Kidney (tissue), 14 donors: ENCODE measurements around the gene PNPLA7. TPM values are rescaled to one million over a fixed set of nuclear protein-coding genes. Genes with fewer than 3 reads are reported as not detected.
A peak's percentile ranks its signal among the peaks of the same experiment; 100 is the strongest.

Experiments used
- DNase-seq, 5 donors: peaks; one replicate each; pipeline ENCODE4 v3.0.0-alpha.2; 2013 to 2020
- FAIRE-seq: peaks from 2 replicates; lab custom pipeline; 2012; peaks lifted over from hg19 to GRCh38; lab: Jason Lieb, UNC
- H3K27ac ChIP-seq, 2 donors: one replicate each; pipeline ENCODE4 v1.7.0; 2013; ENCODE audit warnings: low read depth in 2 of 2, low read length in 2 of 2, inconsistent platforms in 1 of 2
- H3K27me3 ChIP-seq: one replicate; pipeline ENCODE4 v1.7.1; 2013; ENCODE audit warnings: low read length, inconsistent platforms; ENCODE audit not compliant: control insufficient read depth, insufficient read depth
- H3K36me3 ChIP-seq, 3 donors: one replicate each; pipeline versions ENCODE4 v1.7.0 to v1.7.1; 2013; ENCODE audit warnings: low read length in 3 of 3, control low read depth in 1 of 3, inconsistent platforms in 1 of 3; ENCODE audit not compliant: insufficient read depth in 3 of 3, control insufficient read depth in 2 of 3
- H3K4me1 ChIP-seq, 3 donors: one replicate each; pipeline versions ENCODE4 v1.7.0 to v1.7.1; 2013; ENCODE audit warnings: low read length in 3 of 3, inconsistent platforms in 1 of 3, low read depth in 1 of 3; ENCODE audit not compliant: control insufficient read depth in 2 of 3, insufficient read depth in 2 of 3
- H3K4me3 ChIP-seq, 3 donors: one replicate each; pipeline versions ENCODE4 v1.7.0 to v1.8.1; 2013; ENCODE audit warnings: low read length in 3 of 3, control low read depth in 1 of 3, inconsistent platforms in 1 of 3
- H3K9ac ChIP-seq, 3 donors: one replicate each; pipeline versions ENCODE4 v1.7.0 to v1.7.1; 2013; ENCODE audit warnings: low read length in 3 of 3, control low read depth in 1 of 3, inconsistent platforms in 1 of 3
- H3K9me3 ChIP-seq, 3 donors: one replicate each; pipeline versions ENCODE4 v1.7.0 to v1.7.1; 2013; ENCODE audit warnings: low read length in 3 of 3, control low read depth in 1 of 3, inconsistent platforms in 1 of 3; ENCODE audit not compliant: control insufficient read depth in 2 of 3, insufficient read depth in 1 of 3
- CTCF ChIP-seq: IDR thresholded peaks from 3 replicates; pipeline ENCODE4 v1.5.1; 2012; ENCODE audit warnings: mild to moderate bottlenecking, moderate library complexity, borderline replicate concordance; ENCODE audit not compliant: insufficient read depth; ENCODE audit errors: extremely low read depth
- intact Hi-C: fragments of 100-400 bp; cut with DNase I; formaldehyde crosslinking; loops from one replicate; pipeline ENCODE4 v1.11.1; 2022
- polyA plus RNA-seq: library from polyadenylated mRNA; stranded (reverse); fragments of 350-450 nt; fragmentation: Illumina TruSeq; extraction: RNeasy Lipid Tissue Mini Kit (QIAGEN cat#74804); gene quantifications from one replicate; pipeline ENCODE4 v1.2.3, GENCODE V29; 2014; ENCODE audit warnings: low read depth, low replicate concordance; ENCODE audit not compliant: insufficient read depth
- total RNA-seq: library from RNA; stranded (reverse); fragmentation: NEBNext Ultra II Directional; extraction: Animal tissue kit (Norgen Biotek cat#: 25700); gene quantifications from one replicate; pipeline ENCODE4 v1.2.1, GENCODE V29; 2021
- donor health status: control.
- donor health status: control.
- donor health status: control.
- donor health status: control.
- donor health status: control.
- donor health status: DM: yes; HTN: yes; CAD: no.
- donor health status: Normal renal cell carcinoma (clear cell type).

The PNPLA7 gene
- total and polyA plus RNA-seq, 2 donors from 2014 or later = 2.1 to 9.6 TPM

DNA sequence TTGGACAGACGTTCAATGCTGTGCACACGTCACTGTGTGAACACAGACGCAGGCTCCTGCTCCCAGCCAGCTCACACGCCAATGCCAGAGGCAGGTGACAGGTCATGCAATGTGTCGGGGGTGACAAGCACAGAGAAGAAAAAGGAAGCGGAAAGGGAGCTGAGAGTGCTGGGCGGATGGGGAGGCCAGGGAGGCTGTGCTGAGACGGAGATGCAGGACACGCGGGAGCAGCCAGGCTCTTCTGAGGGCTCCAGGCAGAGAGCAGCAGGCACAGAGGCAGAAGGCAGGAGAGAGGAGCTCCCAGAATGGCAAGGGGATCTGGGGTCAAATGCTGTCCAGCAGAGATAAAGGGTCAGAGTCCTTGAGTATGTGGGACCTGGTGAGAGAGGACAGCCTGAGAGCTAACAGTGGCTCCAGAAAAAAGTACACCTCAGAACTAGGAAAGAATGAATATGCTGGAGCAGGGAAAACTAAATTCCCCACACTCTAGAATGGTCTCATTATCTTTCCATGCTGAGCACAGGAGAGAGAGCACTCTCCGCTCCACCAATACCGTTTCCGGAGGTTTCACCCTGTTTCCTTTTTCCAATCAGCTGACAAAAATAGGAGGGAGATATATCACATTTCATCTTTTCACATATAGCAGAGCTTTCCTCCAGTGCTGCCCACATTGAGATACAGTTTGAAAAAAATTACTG is 58.3 kb downstream of the PNPLA7 start:
- H3K9me3 ChIP-seq = no peaks in the 10 kb centered on the region
- H3K36me3 ChIP-seq = no peaks in the 10 kb centered on the region
- no peak for TF ChIP-seq CTCF
- no peaks in the 10 kb centered on the region for H3K4me1 ChIP-seq
- DNase-seq (peak in 1 of 5 donors; percentile 43), FAIRE-seq (no peak)
- H3K27ac ChIP-seq = no peak overlapping the region
- H3K27me3 ChIP-seq = no peaks in the 10 kb centered on the region
- no peak overlapping the region for H3K4me3 ChIP-seq
- no peak overlapping the region for H3K9ac ChIP-seq
- intact Hi-C loops = no loop called here

DNA sequence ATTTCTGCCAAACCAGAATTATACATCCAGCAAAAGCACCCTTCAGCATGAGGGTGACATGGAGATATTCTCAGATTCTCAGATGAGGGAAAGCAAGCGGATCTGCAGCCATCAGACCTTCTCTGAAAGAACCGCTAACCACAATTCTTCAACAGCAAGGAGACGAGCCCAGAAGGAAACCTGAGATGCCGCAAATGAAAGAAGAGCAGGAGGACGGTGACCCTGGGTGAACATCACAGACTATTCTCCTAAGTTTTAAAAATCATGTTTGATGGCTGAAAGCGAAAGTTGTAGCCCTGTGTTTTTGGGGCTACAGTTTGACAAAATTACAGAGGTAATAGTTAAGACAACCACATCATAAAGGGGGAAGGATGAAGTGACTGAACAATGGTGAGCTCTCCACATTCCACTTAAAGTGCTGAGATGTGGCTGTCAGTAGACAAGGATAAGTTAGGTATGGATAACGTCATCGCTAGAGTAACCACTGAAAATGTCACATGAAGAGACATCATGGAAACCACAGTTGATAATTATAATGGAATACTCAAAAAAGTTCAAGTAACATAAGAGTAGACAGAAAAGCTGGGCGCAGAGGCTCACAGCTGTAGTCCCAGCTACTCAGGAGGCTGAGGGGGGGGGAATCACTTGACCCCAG is 59.5 kb downstream of the PNPLA7 start:
- no peak for FAIRE-seq
- no peak for TF ChIP-seq CTCF

GRCh38 chr9:137488906-137489305 is 61.3 kb downstream of the PNPLA7 start:
- DNase-seq (peak in 1 of 5 donors; percentile 32), FAIRE-seq (no peak)
- Histone ChIP-seq H3K9me3 (no peaks in the 10 kb centered on the region), H3K27ac (no peak overlapping the region), H3K4me1 (no peaks in the 10 kb centered on the region), H3K4me3 (no peak overlapping the region), H3K27me3 (no peaks in the 10 kb centered on the region), H3K36me3 (no peaks in the 10 kb centered on the region), H3K9ac (no peak overlapping the region)
- intact Hi-C loops = no loop called here
- no peak for TF ChIP-seq CTCF

More for the DNA sequence above, 59.5 kb downstream of the PNPLA7 start:
- Histone ChIP-seq H3K36me3 (no peaks in the 10 kb centered on the region), H3K9me3 (no peaks in the 10 kb centered on the region), H3K27ac (no peak overlapping the region), H3K27me3 (no peaks in the 10 kb centered on the region), H3K4me3 (no peak overlapping the region), H3K4me1 (no peaks in the 10 kb centered on the region), H3K9ac (no peak overlapping the region)
- DNase-seq = peak in 2 of 5 donors; percentile 11 to 25
- intact Hi-C loops = no loop called here
